GM10248 (cell line): ENCODE data around the gene SDK2.

ENCODE experiments used
- CTCF ChIA-PET: fragments of 300-600 bp; sonication (Branson Sonifier 250); formaldehyde crosslinking; extraction: SDS; loops from one replicate; lab custom pipeline; 2021; ENCODE audit warnings: antibody characterized with exemption; lab: Yijun Ruan, JAX
- POLR2A ChIA-PET: fragments of 350-650 bp; sonication (Branson Sonifier 250); formaldehyde crosslinking; extraction: SDS; loops from one replicate; lab custom pipeline; 2020; ENCODE audit warnings: antibody characterized with exemption; lab: Yijun Ruan, JAX
- DNase-seq: peaks from one replicate; pipeline ENCODE4 v3.0.0; 2012; ENCODE audit errors: extremely low spot score
- TF ChIP-seq, protein P1 (sequence below): IDR thresholded peaks from 2 replicates; pipeline ENCODE4 v1.5.1; 2012; ENCODE audit warnings: mild to moderate bottlenecking, low read depth; ENCODE audit errors: extremely low read depth, missing control alignments, control extremely low read depth

Gene SDK2

GRCh38 chr17:73320601-73321264 is 323.5 kb downstream of the SDK2 start:
- ChIA-PET CTCF (interaction anchor here (1.5 to 2.8 kb wide), 2 partner anchors 7 to 10 kb away, joined by 7 read pairs; no protein-coding TSS in a partner anchor), POLR2A (no interaction called here)
- TF ChIP-seq, protein P1, sequence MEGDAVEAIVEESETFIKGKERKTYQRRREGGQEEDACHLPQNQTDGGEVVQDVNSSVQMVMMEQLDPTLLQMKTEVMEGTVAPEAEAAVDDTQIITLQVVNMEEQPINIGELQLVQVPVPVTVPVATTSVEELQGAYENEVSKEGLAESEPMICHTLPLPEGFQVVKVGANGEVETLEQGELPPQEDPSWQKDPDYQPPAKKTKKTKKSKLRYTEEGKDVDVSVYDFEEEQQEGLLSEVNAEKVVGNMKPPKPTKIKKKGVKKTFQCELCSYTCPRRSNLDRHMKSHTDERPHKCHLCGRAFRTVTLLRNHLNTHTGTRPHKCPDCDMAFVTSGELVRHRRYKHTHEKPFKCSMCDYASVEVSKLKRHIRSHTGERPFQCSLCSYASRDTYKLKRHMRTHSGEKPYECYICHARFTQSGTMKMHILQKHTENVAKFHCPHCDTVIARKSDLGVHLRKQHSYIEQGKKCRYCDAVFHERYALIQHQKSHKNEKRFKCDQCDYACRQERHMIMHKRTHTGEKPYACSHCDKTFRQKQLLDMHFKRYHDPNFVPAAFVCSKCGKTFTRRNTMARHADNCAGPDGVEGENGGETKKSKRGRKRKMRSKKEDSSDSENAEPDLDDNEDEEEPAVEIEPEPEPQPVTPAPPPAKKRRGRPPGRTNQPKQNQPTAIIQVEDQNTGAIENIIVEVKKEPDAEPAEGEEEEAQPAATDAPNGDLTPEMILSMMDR = no peak
- no peak for DNase-seq

- ChIA-PET CTCF (interaction anchor here (1.5 to 2.8 kb wide), 2 partner anchors 8 to 9 kb away, joined by 7 read pairs; no protein-coding TSS in a partner anchor), POLR2A (no interaction called here)
- no peak for DNase-seq
- TF ChIP-seq, protein P1 = no peak
Measured at GRCh38 chr17:73319766-73320165, 324.5 kb downstream of the SDK2 start.

- TF ChIP-seq, protein P1 = no peak
- no peak for DNase-seq
- ChIA-PET CTCF (interaction anchor here (1.0 to 2.8 kb wide), 2 partner anchors 9 to 20 kb away, joined by 4 to 7 read pairs; no protein-coding TSS in a partner anchor), POLR2A (no interaction called here)
Measured at GRCh38 chr17:73318836-73319235, 325.4 kb downstream of the SDK2 start.

- DNase-seq = no peak
- CTCF ChIA-PET = interaction anchor here (1.0 to 2.8 kb wide), 2 partner anchors 10 to 19 kb away, joined by 4 to 7 read pairs; no protein-coding TSS in a partner anchor
- POLR2A ChIA-PET = no interaction called here
Measured at GRCh38 chr17:73318427-73318813, 325.8 kb downstream of the SDK2 start.

DNA sequence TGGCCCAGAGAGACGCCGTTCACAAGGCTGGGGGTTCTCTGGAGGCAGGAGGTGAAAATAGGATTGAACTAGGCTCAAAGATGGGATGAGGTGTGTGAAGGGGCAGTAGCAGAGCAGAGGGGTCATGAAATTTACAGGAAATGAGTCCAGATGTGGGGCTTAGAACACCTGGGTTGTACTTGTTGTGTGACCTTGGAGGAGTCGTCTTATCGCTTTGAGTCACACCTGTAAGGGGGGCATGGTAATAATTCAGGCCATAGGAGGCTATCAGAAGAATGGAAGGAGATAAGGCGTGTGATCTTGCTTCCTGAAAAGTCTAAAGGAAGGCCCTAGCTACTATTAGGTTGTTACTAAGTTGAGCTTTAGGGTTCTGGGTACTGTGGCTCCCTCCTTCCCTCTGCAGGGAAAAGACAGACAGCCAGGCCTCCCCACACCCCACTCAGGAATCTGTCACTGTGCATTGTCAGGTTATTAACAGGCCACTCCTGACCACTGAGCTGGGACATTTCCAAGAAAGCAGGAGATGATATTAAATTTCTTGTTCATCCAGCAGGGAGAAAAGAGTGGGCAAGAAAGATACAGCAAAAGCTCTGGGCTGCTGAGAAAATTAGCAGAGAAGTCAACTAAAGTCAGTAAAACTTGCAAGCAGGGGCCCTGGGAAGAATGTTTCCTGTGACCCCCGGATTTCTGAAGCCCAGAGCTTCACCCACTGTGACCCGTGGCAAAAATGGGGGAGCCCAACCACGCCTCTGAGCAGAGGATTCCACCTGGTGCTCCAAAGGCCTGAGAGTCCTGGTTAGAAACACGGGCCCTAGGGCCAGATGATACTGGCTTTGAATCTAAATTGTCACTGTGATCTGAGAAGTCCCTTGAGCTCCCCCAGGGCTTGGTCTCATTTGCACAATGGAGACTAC is 326.5 kb downstream of the SDK2 start:
- CTCF ChIA-PET = interaction anchor here (1.0 to 2.8 kb wide), 3 partner anchors 10 to 51 kb away, joined by 3 to 7 read pairs (median 4); no protein-coding TSS in a partner anchor
- POLR2A ChIA-PET = no interaction called here
- TF ChIP-seq, protein P1 = no peak
- no peak for DNase-seq

More at GRCh38 chr17:73318427-73318813, 325.8 kb downstream of the SDK2 start:
- TF ChIP-seq, protein P1 = no peak

GRCh38 chr17:73316919-73317505 is 327.2 kb downstream of the SDK2 start:
- TF ChIP-seq, protein P1 = no peak
- POLR2A ChIA-PET = no interaction called here
- CTCF ChIA-PET = interaction anchor here (0.5 to 1.1 kb wide), 2 partner anchors 34 to 52 kb away, joined by 3 read pairs; no protein-coding TSS in a partner anchor
- DNase-seq = peak; percentile 41
